Measurements from ENCODE around the gene AMMECR1L. TPM values are rescaled to one million over a fixed set of nuclear protein-coding genes. Genes with fewer than 3 reads are reported as not detected.
"Not testable (repeated sequence)": the region's sequence is repeated elsewhere in the genome, so short reads cannot be mapped to it uniquely, and the experiment has no call there.

AMMECR1L gene
- total and polyA plus RNA-seq, 7 donors: 3.6 to 12.2 (median 8.1) TPM

GRCh38 chr2:127893033-127893432 lies 7.3 kb upstream of the AMMECR1L start:
- Histone ChIP-seq H3K9me3 (no peaks in the 10 kb centered on the region), H3K36me3 (no peaks in the 10 kb centered on the region), H3K4me3 (no peak overlapping the region), H3K27ac (no peak overlapping the region), H3K4me1 (peaks cover 0 to 7% (median 2%) of the 10 kb centered on the region in 4 donors), H3K27me3 (no peaks in the 10 kb centered on the region)
- WGBS, 2 donors: 91 to 94% methylated on average over 14 of the region's 14 CpGs
- no peak for DNase-seq
- TF ChIP-seq POLR2AphosphoS5 (IDR thresholded peaks at IDR 0.05) (no peak), POLR2A (IDR thresholded peaks at IDR 0.05) (no peak), CTCF (IDR thresholded peaks at IDR 0.05) (no peak), EP300 (IDR thresholded peaks at IDR 0.05) (no peak)
- intact Hi-C loops (cut with DNase I): no loop called here

- intact Hi-C loops (cut with DNase I): no loop called here
- no peak for DNase-seq
- H3K27ac ChIP-seq: no peak overlapping the region
- 55 to 78% methylated on average over 5 of the region's 5 CpGs for WGBS, 2 donors
- no peaks in the 10 kb centered on the region for H3K36me3 ChIP-seq
- peaks cover 0 to 18% (median 13%) of the 10 kb centered on the region in 4 donors for H3K4me1 ChIP-seq
- no peaks in the 10 kb centered on the region for H3K9me3 ChIP-seq
- TF ChIP-seq EP300 (IDR thresholded peaks at IDR 0.05) (no peak), POLR2AphosphoS5 (IDR thresholded peaks at IDR 0.05) (no peak), CTCF (IDR thresholded peaks at IDR 0.05) (no peak), POLR2A (IDR thresholded peaks at IDR 0.05) (no peak)
- no peaks in the 10 kb centered on the region for H3K27me3 ChIP-seq
- no peak overlapping the region for H3K4me3 ChIP-seq
Observed at GRCh38 chr2:127891811-127892210, 6.1 kb upstream of the AMMECR1L start.

- H3K27me3 ChIP-seq; H3K4me3 ChIP-seq; H3K36me3 ChIP-seq; H3K9me3 ChIP-seq; DNase-seq; H3K27ac ChIP-seq; intact Hi-C loops (cut with DNase I): not testable (repeated sequence)
- peaks cover 0 to 18% (median 13%) of the 10 kb centered on the region in 4 donors for H3K4me1 ChIP-seq
- WGBS, 2 donors: 90 to 98% methylated on average over 7 of the region's 7 CpGs
Observed at GRCh38 chr2:127890756-127891155, 5.0 kb upstream of the AMMECR1L start.

- no peak for TF ChIP-seq POLR2A (IDR thresholded peaks at IDR 0.05)
- TF ChIP-seq EP300 (IDR thresholded peaks at IDR 0.05): no peak
- TF ChIP-seq POLR2AphosphoS5 (IDR thresholded peaks at IDR 0.05): no peak
- TF ChIP-seq CTCF (IDR thresholded peaks at IDR 0.05): no peak
- 97 to 100% methylated on average over 1 of the region's 1 CpG for WGBS, 2 donors
- no peak for DNase-seq
- Histone ChIP-seq H3K4me3 (no peak overlapping the region), H3K9me3 (no peaks in the 10 kb centered on the region), H3K36me3 (peaks cover 0 to 2% (median 0%) of the 10 kb centered on the region in 4 donors), H3K27ac (no peak overlapping the region), H3K4me1 (peaks cover 0 to 28% (median 24%) of the 10 kb centered on the region in 4 donors), H3K27me3 (no peaks in the 10 kb centered on the region)
- intact Hi-C loops (cut with DNase I): loop anchor here (5.0 kb wide), 1 partner anchor 64 kb away; no protein-coding TSS in a partner anchor
Observed at GRCh38 chr2:127888772-127889171, 3.0 kb upstream of the AMMECR1L start.

- H3K4me1 ChIP-seq: peaks cover 0 to 39% (median 30%) of the 10 kb centered on the region in 4 donors
- no peaks in the 10 kb centered on the region for H3K27me3 ChIP-seq
- peak overlapping the region in 2 of 4 donors; percentile 59 to 60 for H3K4me3 ChIP-seq
- TF ChIP-seq POLR2AphosphoS5 (IDR thresholded peaks at IDR 0.05) (no peak), CTCF (IDR thresholded peaks at IDR 0.05) (no peak)
- intact Hi-C loops (cut with DNase I): loop anchor here (5.0 kb wide), 1 partner anchor 65 kb away; no protein-coding TSS in a partner anchor
- no peak for DNase-seq
- 11 to 49% methylated on average over 1 of the region's 1 CpG for WGBS, 2 donors
- H3K27ac ChIP-seq: peak overlapping the region; percentile 87 to 92 (median 90)
- peaks cover 0 to 12% (median 0%) of the 10 kb centered on the region in 4 donors for H3K36me3 ChIP-seq
- no peaks in the 10 kb centered on the region for H3K9me3 ChIP-seq
Observed at GRCh38 chr2:127887776-127888130, 2.0 kb upstream of the AMMECR1L start.
